Liver (tissue), 9 donors: ENCODE data around the gene LEKR1. TPM values are rescaled to one million over a fixed set of nuclear protein-coding genes. Genes with fewer than 3 reads are reported as not detected.

Experiments used
- DNase-seq: peaks from one replicate; pipeline ENCODE4 v3.0.0-alpha.2; 2017; ENCODE audit warnings: low spot score
- H3K27ac ChIP-seq, 2 donors: one replicate each; pipeline ENCODE4 v1.7.0; 2013; ENCODE audit warnings: inconsistent platforms in 2 of 2, low read length in 2 of 2, control low read depth in 1 of 2, low read depth in 1 of 2, mild to moderate bottlenecking in 1 of 2
- H3K27me3 ChIP-seq, 4 donors: one replicate each; pipeline versions ENCODE4 v1.6.1 to v1.7.0; 2013; ENCODE audit warnings: low read length in 3 of 4, inconsistent platforms in 1 of 4, mild to moderate bottlenecking in 1 of 4, moderate library complexity in 1 of 4; ENCODE audit not compliant: control insufficient read depth in 4 of 4, insufficient read depth in 4 of 4
- H3K36me3 ChIP-seq, 4 donors: one replicate each; pipeline versions ENCODE4 v1.6.1 to v1.7.0; 2013; ENCODE audit warnings: low read length in 3 of 4, mild to moderate bottlenecking in 3 of 4, low read depth in 1 of 4, moderate library complexity in 1 of 4; ENCODE audit not compliant: control insufficient read depth in 4 of 4, insufficient read depth in 3 of 4
- H3K4me1 ChIP-seq, 4 donors: one replicate each; pipeline versions ENCODE4 v1.6.1 to v1.7.0; 2013; ENCODE audit warnings: low read length in 3 of 4, mild to moderate bottlenecking in 3 of 4, moderate library complexity in 1 of 4; ENCODE audit not compliant: control insufficient read depth in 4 of 4, insufficient read depth in 4 of 4
- H3K4me3 ChIP-seq, 3 donors: one replicate each; pipeline versions ENCODE4 v1.6.1 to v1.7.0; 2013; ENCODE audit warnings: low read length in 3 of 3, control low read depth in 1 of 3, low read depth in 1 of 3, mild to moderate bottlenecking in 1 of 3
- H3K9ac ChIP-seq, 2 donors: one replicate each; pipeline ENCODE4 v1.7.0; 2013; ENCODE audit warnings: low read length in 2 of 2, mild to moderate bottlenecking in 2 of 2, moderate library complexity in 2 of 2, control low read depth in 1 of 2, low read depth in 1 of 2
- H3K9me3 ChIP-seq, 4 donors: one replicate each; pipeline versions ENCODE4 v1.6.1 to v1.7.0; 2013; ENCODE audit warnings: low read length in 3 of 4; ENCODE audit not compliant: control insufficient read depth in 4 of 4
- ATF3 ChIP-seq: IDR thresholded peaks from 2 replicates; pipeline ENCODE4 v1.6.1; 2016; ENCODE audit warnings: antibody characterized with exemption
- CTCF ChIP-seq: fragments of 150-350 bp; IDR thresholded peaks from 2 replicates; pipeline ENCODE4 v1.5.1; 2017; ENCODE audit warnings: improper control_type of control experiment, low read depth, low read length; ENCODE audit not compliant: missing input control
- EGR1 ChIP-seq, 2 donors: IDR thresholded peaks; 2 replicates each; pipeline ENCODE4 v1.6.1; 2016 to 2018; ENCODE audit warnings: antibody characterized with exemption in 2 of 2, low read depth in 2 of 2
- FOXA1 ChIP-seq: IDR thresholded peaks from 2 replicates; pipeline ENCODE4 v1.6.1; 2016; ENCODE audit warnings: antibody characterized with exemption
- FOXA2 ChIP-seq: IDR thresholded peaks from 2 replicates; pipeline ENCODE4 v1.6.1; 2016; ENCODE audit warnings: antibody characterized with exemption
- GABPA ChIP-seq, 2 donors: IDR thresholded peaks in 1 of 2; conservative IDR thresholded peaks in 1 of 2; 2 replicates each; pipeline ENCODE4 v1.6.1; 2016; ENCODE audit warnings: antibody characterized with exemption in 2 of 2, mild to moderate bottlenecking in 1 of 2, moderate library complexity in 1 of 2
- HNF4A ChIP-seq, 2 donors: conservative IDR thresholded peaks; 2 replicates each; pipeline ENCODE4 v1.6.1; 2016; ENCODE audit warnings: antibody characterized with exemption in 2 of 2, mild to moderate bottlenecking in 2 of 2
- HNF4G ChIP-seq: IDR thresholded peaks from 2 replicates; pipeline ENCODE4 v1.6.1; 2016; ENCODE audit warnings: antibody characterized with exemption
- JUND ChIP-seq, 2 donors: IDR thresholded peaks; 2 replicates each; pipeline ENCODE4 v1.6.1; 2016; ENCODE audit warnings: antibody characterized with exemption in 2 of 2
- MAX ChIP-seq: IDR thresholded peaks from 2 replicates; pipeline ENCODE4 v1.6.1; 2016; ENCODE audit warnings: antibody characterized with exemption
- NR2F2 ChIP-seq: IDR thresholded peaks from 2 replicates; pipeline ENCODE4 v1.6.1; 2016; ENCODE audit warnings: antibody characterized with exemption
- RAD21 ChIP-seq, 2 donors: IDR thresholded peaks; 2 replicates each; pipeline ENCODE4 v1.6.1; 2016; ENCODE audit warnings: antibody characterized with exemption in 2 of 2, mild to moderate bottlenecking in 2 of 2
- REST ChIP-seq: IDR thresholded peaks from 2 replicates; pipeline ENCODE4 v1.6.1; 2016; ENCODE audit warnings: antibody characterized with exemption, mild to moderate bottlenecking
- RXRA ChIP-seq, 2 donors: IDR thresholded peaks; 2 replicates each; pipeline ENCODE4 v1.6.1; 2017 to 2018; ENCODE audit warnings: antibody characterized with exemption in 2 of 2, mild to moderate bottlenecking in 1 of 2
- SP1 ChIP-seq: IDR thresholded peaks from 2 replicates; pipeline ENCODE4 v1.6.1; 2018; ENCODE audit warnings: antibody characterized with exemption, mild to moderate bottlenecking
- TAF1 ChIP-seq: conservative IDR thresholded peaks from 2 replicates; pipeline ENCODE4 v1.6.1; 2016; ENCODE audit warnings: antibody characterized with exemption, mild to moderate bottlenecking
- YY1 ChIP-seq: IDR thresholded peaks from 2 replicates; pipeline ENCODE4 v1.6.1; 2016; ENCODE audit warnings: antibody characterized with exemption, mild to moderate bottlenecking
- ZBTB33 ChIP-seq: IDR thresholded peaks from 2 replicates; pipeline ENCODE4 v1.6.1; 2016; ENCODE audit warnings: antibody characterized with exemption
- WGBS: extraction: QIAGEN DNeasy Blood & Tissue Kit; methylation state at CpG from one replicate; pipeline ENCODE4 v1.1.7; 2013; 5-methylcytosine and 5-hydroxymethylcytosine counted together
- polyA plus RNA-seq, 2 donors: library from polyadenylated mRNA; stranded (reverse) in 1 of 2; unstranded in 1 of 2; fragments of 200-250 nt in 1 of 2; fragments of >200 nt in 1 of 2; fragmentation: Nextera tagmentation in 1 of 2; extraction: Ambion mirVana in 1 of 2; gene quantifications; one replicate each; pipeline versions ENCODE4 v1.2.1 to v1.2.3, GENCODE V29; 2013 to 2015
- total RNA-seq, 2 donors: library from RNA; depleted of rRNA; stranded (reverse); fragments of >200 nt; gene quantifications; one replicate each; pipeline ENCODE4 v1.2.3, GENCODE V29; 2014
- donor health status: healthy.
- donor health status: healthy.
- donor health status: healthy.
- donor health status: healthy.
- donor health status: healthy.

The LEKR1 gene
- total and polyA plus RNA-seq, 4 donors, result 0.19 to 0.72 (median 0.44) TPM

- no peaks in the 10 kb centered on the region for H3K27me3 ChIP-seq
- TF ChIP-seq CTCF, result no peak
- no peak for TF ChIP-seq ATF3
- TF ChIP-seq FOXA1, result no peak
- TF ChIP-seq FOXA2, result no peak
- no peak for TF ChIP-seq EGR1 (IDR thresholded peaks at IDR 0.05; ENCODE audit: low read depth in 2 of 2)
- TF ChIP-seq MAX, result no peak
- no peak for TF ChIP-seq JUND (IDR thresholded peaks at IDR 0.05)
- TF ChIP-seq TAF1, result no peak
- no peak for TF ChIP-seq NR2F2
- no peak for TF ChIP-seq ZBTB33
- TF ChIP-seq HNF4A (conservative IDR thresholded peaks at IDR 0.05), result no peak
- 87% methylated on average over 3 of the region's 3 CpGs for WGBS
- H3K9ac ChIP-seq, result no peak overlapping the region
- H3K9me3 ChIP-seq, result no peaks in the 10 kb centered on the region
- no peak overlapping the region for H3K27ac ChIP-seq
- H3K4me3 ChIP-seq, result no peak overlapping the region
- H3K36me3 ChIP-seq, result no peaks in the 10 kb centered on the region
- no peak for DNase-seq
- no peaks in the 10 kb centered on the region for H3K4me1 ChIP-seq
Measured at GRCh38 chr3:157051055-157051454, 224.9 kb downstream of the LEKR1 start.

- H3K9me3 ChIP-seq, result no peaks in the 10 kb centered on the region
- H3K4me1 ChIP-seq, result no peaks in the 10 kb centered on the region
Measured at GRCh38 chr3:157051591-157051990, 225.4 kb downstream of the LEKR1 start.

More at GRCh38 chr3:157051591-157051990, 225.4 kb downstream of the LEKR1 start:
- no peak overlapping the region for H3K4me3 ChIP-seq
- no peak overlapping the region for H3K27ac ChIP-seq
- no peaks in the 10 kb centered on the region for H3K36me3 ChIP-seq
- no peak overlapping the region for H3K9ac ChIP-seq
- DNase-seq, result no peak
- H3K27me3 ChIP-seq, result no peaks in the 10 kb centered on the region
- TF ChIP-seq YY1 (no peak), FOXA2 (no peak), ATF3 (no peak), JUND (IDR thresholded peaks at IDR 0.05) (no peak), GABPA (IDR thresholded peaks at IDR 0.05 in 1 of 2, conservative IDR thresholded peaks at IDR 0.05 in 1 of 2) (no peak), CTCF (no peak), FOXA1 (no peak), RXRA (IDR thresholded peaks at IDR 0.05) (no peak), EGR1 (IDR thresholded peaks at IDR 0.05; ENCODE audit: low read depth in 2 of 2) (no peak), REST (no peak), RAD21 (IDR thresholded peaks at IDR 0.05) (no peak), HNF4G (no peak), MAX (no peak), SP1 (no peak)
